ENCODE data around the gene NPB. TPM values are rescaled to one million over a fixed set of nuclear protein-coding genes. Genes with fewer than 3 reads are reported as not detected.
A peak's percentile ranks its signal among the peaks of the same experiment; 100 is the strongest.

Gene NPB
- total and polyA plus RNA-seq, 2 of the 8 experiments (the other 6 are each of a cell fraction or from before 2014, with no cell fraction given): 1.5 to 2.5 TPM

DNA sequence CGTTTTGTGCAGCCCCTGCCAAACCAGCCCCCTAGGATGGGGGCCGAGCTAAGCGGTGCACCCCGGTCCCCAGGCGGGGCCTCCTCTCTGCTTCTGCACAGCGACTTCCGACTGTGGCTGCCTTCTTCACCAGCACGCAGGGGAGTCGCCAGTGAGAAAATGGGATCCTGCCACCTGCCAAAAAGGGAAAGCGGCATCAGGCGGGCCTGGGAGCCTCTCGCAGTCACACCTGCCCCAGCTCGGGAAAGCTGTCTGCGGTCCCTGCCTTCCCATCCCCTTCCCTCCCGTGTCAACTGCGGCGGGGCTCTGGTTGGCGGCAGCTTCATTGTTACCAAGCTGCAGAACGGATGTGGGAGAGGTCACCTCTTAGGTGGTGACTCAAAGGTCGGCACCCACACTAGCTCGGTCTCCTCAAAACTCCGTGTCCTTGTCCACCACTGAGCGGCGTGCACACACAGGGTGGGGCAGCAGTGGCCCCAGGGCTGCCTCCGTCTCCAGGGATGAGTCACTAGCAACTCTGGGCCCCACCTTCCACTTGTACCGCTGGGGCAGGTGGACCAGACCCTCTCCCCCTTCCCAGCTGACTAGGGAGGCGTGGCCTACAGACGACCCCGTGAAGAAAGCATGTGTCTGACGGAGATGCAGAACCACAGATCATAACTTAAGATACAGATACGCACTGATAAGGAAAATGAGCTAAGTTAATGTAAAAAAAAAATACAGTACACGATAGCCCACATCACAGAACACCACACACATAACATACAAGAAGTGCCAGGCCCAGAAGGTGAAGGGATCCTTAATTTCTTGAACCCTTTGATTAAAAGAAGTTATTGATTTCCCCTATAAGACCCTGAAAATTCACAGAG lies 10.6 kb downstream of the NPB start:
- Histone ChIP-seq H3K27ac (ENCODE audit: low read depth, low read length) (no peak overlapping the region), H3K4ac (replicated peaks; ENCODE audit: insufficient read length, low read depth, low read length) (no peak overlapping the region), H3K4me1 (replicated peaks in 1 of 4; ENCODE audit: control insufficient read depth in 3 of 4, insufficient read depth in 4 of 4, low read length in 3 of 4) (peaks cover 0 to 18% (median 8%) of the 10 kb centered on the region in 4 experiments; a peak in 6 of 7 replicates), H2BK5ac (ENCODE audit: low read depth, low read length) (0 out of 2 replicates have a peak overlapping the region, but pooled peaks have one; percentile 18), H3K18ac (ENCODE audit: extremely low read depth, low read length) (no peak overlapping the region), H3K9me3 (ENCODE audit: insufficient read depth in 2 of 2, low read depth in 1 of 2, low read length in 1 of 2) (no peaks in the 10 kb centered on the region), H4K20me1 (replicated peaks in 1 of 2; ENCODE audit: control insufficient read depth in 1 of 2, insufficient read depth in 2 of 2, low read length in 2 of 2) (peaks cover 6 to 45% of the 10 kb centered on the region in 2 experiments), H3K9ac (replicated peaks in 1 of 4; ENCODE audit: extremely low read depth in 1 of 4, low read depth in 3 of 4, low read length in 3 of 4) (no peak overlapping the region), H3K27me3 (replicated peaks in 1 of 4; ENCODE audit: control insufficient read depth in 3 of 4, extremely low read depth in 1 of 4, insufficient read depth in 3 of 4, low read length in 3 of 4) (peaks cover 0 to 4% (median 2%) of the 10 kb centered on the region in 4 experiments; a peak in 2 of 7 replicates), H3K14ac (ENCODE audit: insufficient read length) (no peak overlapping the region), H3K79me1 (ENCODE audit: low read depth, low read length) (peaks cover 2% of the 10 kb centered on the region), H3K79me2 (ENCODE audit: control insufficient read depth in 1 of 2, insufficient read depth in 2 of 2, low read length in 2 of 2) (peaks cover 0 to 10% of the 10 kb centered on the region in 2 experiments; a peak in 2 of 4 replicates), H2BK12ac (ENCODE audit: low read depth, low read length) (0 out of 2 replicates have a peak overlapping the region, but pooled peaks have one; percentile 9), H4K8ac (ENCODE audit: extremely low read depth, insufficient read depth, low read length) (no peak overlapping the region), H3K4me2 (ENCODE audit: insufficient read depth in 1 of 2, low read depth in 2 of 2, low read length in 2 of 2) (no peak overlapping the region), H2AFZ (ENCODE audit: low read length) (no peak overlapping the region), H3K23ac (ENCODE audit: insufficient read length) (no peak overlapping the region), H3K23me2 (ENCODE audit: low read depth, low read length) (peaks cover 11% of the 10 kb centered on the region), H3K56ac (replicated peaks; ENCODE audit: insufficient read length, low read depth, low read length) (no peak overlapping the region), H2BK20ac (ENCODE audit: low read length) (no peak overlapping the region), H2BK15ac (ENCODE audit: low read length) (no peak overlapping the region), H3K4me3 (ENCODE audit: extremely low read depth in 1 of 4, insufficient read depth in 2 of 4, low read depth in 3 of 4, low read length in 4 of 4) (no peak overlapping the region), H2BK120ac (replicated peaks; ENCODE audit: low read depth, low read length) (no peak overlapping the region), H3K36me3 (ENCODE audit: control insufficient read depth in 2 of 4, insufficient read depth in 4 of 4, low read length in 3 of 4) (peaks cover 8 to 25% (median 19%) of the 10 kb centered on the region in 4 experiments), H4K5ac (ENCODE audit: insufficient read length, low read depth, low read length) (no peak overlapping the region), H4K91ac (replicated peaks; ENCODE audit: insufficient read length, low read length) (no peak overlapping the region), H2AK5ac (ENCODE audit: low read depth, low read length) (no peak overlapping the region)
- FAIRE-seq (no peak), DNase-seq (ENCODE audit: low read depth in 1 of 2, low spot score in 2 of 2) (no peak)
- WGBS, 2 experiments (ENCODE audit: extremely low coverage in 1 of 2, insufficient coverage in 1 of 2, insufficient read length in 1 of 2, insufficient replicate concordance in 2 of 2, low coverage in 1 of 2, low lambda C conversion rate in 2 of 2, missing lambda C conversion rate in 1 of 2): 90% methylated on average over 29 of the region's 32 CpGs; no CpG with 5 or more reads in 1 of the 2 experiments
- POLR2A ChIA-PET (ENCODE audit: partially characterized antibody): interaction anchor here (0.5 to 8.7 kb wide), 7 partner anchors 9 to 144 kb away, joined by 3 to 135 read pairs (median 4); partner anchors contain the start of genes MAFG and NPB
- CTCF ChIA-PET (ENCODE audit: partially characterized antibody): interaction anchor here (0.9 to 2.5 kb wide), 6 partner anchors 13 to 293 kb away, joined by 3 to 8 read pairs (median 5); partner anchors contain the start of gene NOTUM
- TF ChIP-seq SIX5 (IDR thresholded peaks at IDR 0.05; ENCODE audit: low read depth, low read length) (no peak), POU5F1 (IDR thresholded peaks at IDR 0.05; ENCODE audit: low read depth, low read length) (no peak), SP1 (IDR thresholded peaks at IDR 0.05; ENCODE audit: low read depth, low read length) (no peak), JUN (IDR thresholded peaks at IDR 0.05; ENCODE audit: low read depth, low read length) (no peak), CHD1 (IDR thresholded peaks at IDR 0.05; ENCODE audit: low read depth, low read length) (no peak), TEAD4 (IDR thresholded peaks at IDR 0.05; ENCODE audit: low read depth, low read length) (no peak), SIN3A (conservative IDR thresholded peaks at IDR 0.05 in 1 of 2, IDR thresholded peaks at IDR 0.05 in 1 of 2; ENCODE audit: low read depth in 1 of 2, low read length in 2 of 2) (no peak), RAD21 (IDR thresholded peaks at IDR 0.05 in 1 of 2, conservative IDR thresholded peaks at IDR 0.05 in 1 of 2; ENCODE audit: low read depth in 2 of 2, low read length in 2 of 2) (no peak), SP4 (IDR thresholded peaks at IDR 0.05; ENCODE audit: low read length) (no peak)
- TF ChIP-seq, protein P1, sequence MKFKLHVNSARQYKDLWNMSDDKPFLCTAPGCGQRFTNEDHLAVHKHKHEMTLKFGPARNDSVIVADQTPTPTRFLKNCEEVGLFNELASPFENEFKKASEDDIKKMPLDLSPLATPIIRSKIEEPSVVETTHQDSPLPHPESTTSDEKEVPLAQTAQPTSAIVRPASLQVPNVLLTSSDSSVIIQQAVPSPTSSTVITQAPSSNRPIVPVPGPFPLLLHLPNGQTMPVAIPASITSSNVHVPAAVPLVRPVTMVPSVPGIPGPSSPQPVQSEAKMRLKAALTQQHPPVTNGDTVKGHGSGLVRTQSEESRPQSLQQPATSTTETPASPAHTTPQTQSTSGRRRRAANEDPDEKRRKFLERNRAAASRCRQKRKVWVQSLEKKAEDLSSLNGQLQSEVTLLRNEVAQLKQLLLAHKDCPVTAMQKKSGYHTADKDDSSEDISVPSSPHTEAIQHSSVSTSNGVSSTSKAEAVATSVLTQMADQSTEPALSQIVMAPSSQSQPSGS (IDR thresholded peaks at IDR 0.05; ENCODE audit: low read length): no peak
